ENCODE results near the gene MAMLD1. TPM values are rescaled to one million over a fixed set of nuclear protein-coding genes. Genes with fewer than 3 reads are reported as not detected.

MAMLD1 gene
- total RNA-seq, 2 donors from 2014 or later, result 7.9 to 8.3 TPM

DNA sequence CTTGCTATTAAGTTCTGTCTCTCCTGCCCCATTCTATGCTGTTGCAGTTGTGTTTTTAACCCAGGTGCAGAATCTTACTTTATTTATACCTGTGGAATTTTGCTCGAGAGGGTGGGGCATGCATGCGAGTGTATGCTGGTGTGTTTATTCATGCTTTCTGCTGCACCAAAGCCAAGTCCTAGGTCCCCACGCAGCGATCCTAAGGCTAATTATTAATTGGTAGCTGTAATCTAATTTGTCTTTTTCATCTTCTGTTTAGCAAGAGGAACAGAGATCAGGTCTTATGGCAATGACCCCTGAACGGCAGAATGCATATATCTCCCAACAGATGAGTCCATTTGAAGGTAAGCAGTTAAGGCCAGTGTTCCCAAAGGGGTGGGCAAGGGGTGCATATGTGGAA lies 146.6 kb downstream of the MAMLD1 start:
- H3K27me3 ChIP-seq (replicated peaks; ENCODE audit: insufficient read depth), result no peaks in the 10 kb centered on the region
- H3K27ac ChIP-seq, result peak overlapping the region in 1 of 2 donors; percentile 86
- no peak overlapping the region for H3K4me3 ChIP-seq
- DNase-seq (ENCODE audit: low spot score), result no peak
- H3K4me1 ChIP-seq (ENCODE audit: control insufficient read depth in 1 of 2, low read depth in 2 of 2), result peaks cover 11 to 25% of the 10 kb centered on the region in 2 donors
- H3K9me3 ChIP-seq, result no peaks in the 10 kb centered on the region
- no peak for TF ChIP-seq CTCF (IDR thresholded peaks at IDR 0.05)
- no peaks in the 10 kb centered on the region for H3K36me3 ChIP-seq
- ATAC-seq (ENCODE audit: insufficient number of reproducible peaks, low FRiP score, low read depth), result no peak

GRCh38 chrX:150512461-150512901 lies 149.4 kb downstream of the MAMLD1 start:
- Histone ChIP-seq H3K27me3 (replicated peaks; ENCODE audit: insufficient read depth) (no peaks in the 10 kb centered on the region), H3K4me3 (no peak overlapping the region), H3K36me3 (no peaks in the 10 kb centered on the region), H3K27ac (no peak overlapping the region), H3K4me1 (ENCODE audit: control insufficient read depth in 1 of 2, low read depth in 2 of 2) (peaks cover 3 to 5% of the 10 kb centered on the region in 2 donors), H3K9me3 (no peaks in the 10 kb centered on the region)
- no peak for DNase-seq (ENCODE audit: low spot score)
- no peak for ATAC-seq (ENCODE audit: insufficient number of reproducible peaks, low FRiP score, low read depth)
- no peak for TF ChIP-seq CTCF (IDR thresholded peaks at IDR 0.05)

DNA sequence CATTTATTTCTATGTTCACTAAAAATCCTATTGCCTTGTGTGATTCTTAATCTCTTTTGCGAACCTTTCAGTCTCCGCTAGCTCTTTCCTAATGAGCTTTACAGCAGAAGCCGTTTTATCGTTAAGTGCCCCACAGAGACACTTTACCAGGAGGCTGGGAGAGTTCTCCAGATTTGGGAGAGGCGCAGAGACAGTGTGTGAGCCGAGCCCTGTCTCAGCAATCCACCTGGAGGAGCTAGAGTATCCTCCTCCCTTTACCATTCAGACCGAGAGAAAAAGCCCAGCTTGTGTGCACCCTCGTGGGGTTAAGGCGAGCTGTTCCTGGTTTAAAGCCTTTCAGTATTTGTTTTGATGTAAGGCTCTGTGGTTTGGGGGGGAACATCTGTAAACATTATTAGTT lies 150.4 kb downstream of the MAMLD1 start:
- Histone ChIP-seq H3K36me3 (no peaks in the 10 kb centered on the region), H3K9me3 (no peaks in the 10 kb centered on the region), H3K4me1 (ENCODE audit: control insufficient read depth in 1 of 2, low read depth in 2 of 2) (peaks cover 0 to 2% of the 10 kb centered on the region in 2 donors), H3K27me3 (replicated peaks; ENCODE audit: insufficient read depth) (no peaks in the 10 kb centered on the region), H3K4me3 (no peak overlapping the region), H3K27ac (no peak overlapping the region)
- TF ChIP-seq CTCF (IDR thresholded peaks at IDR 0.05), result no peak
- no peak for ATAC-seq (ENCODE audit: insufficient number of reproducible peaks, low FRiP score, low read depth)
- DNase-seq (ENCODE audit: low spot score), result no peak

DNA sequence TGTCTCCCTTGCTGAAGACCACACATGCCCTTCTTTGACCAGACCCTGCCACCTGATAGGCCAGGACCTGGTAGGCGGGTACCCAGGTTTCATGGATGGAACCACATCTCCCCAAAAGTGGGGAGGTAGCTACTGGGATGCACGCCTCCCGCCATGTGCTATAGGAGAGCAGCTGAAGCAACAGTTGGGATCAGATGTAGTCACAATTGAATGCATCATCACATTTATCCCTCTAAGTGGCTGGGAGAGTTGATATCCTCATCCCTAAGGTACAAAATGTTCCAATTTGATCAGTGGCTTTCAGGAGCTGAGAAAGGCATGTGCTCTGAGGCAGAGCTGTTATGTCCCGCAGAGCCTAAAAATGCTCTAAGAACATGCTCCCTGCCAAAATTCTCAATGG lies 151.3 kb downstream of the MAMLD1 start:
- H3K9me3 ChIP-seq, result no peaks in the 10 kb centered on the region
- no peak for ATAC-seq (ENCODE audit: insufficient number of reproducible peaks, low FRiP score, low read depth)
- no peak for TF ChIP-seq CTCF (IDR thresholded peaks at IDR 0.05)
- no peaks in the 10 kb centered on the region for H3K4me1 ChIP-seq (ENCODE audit: control insufficient read depth in 1 of 2, low read depth in 2 of 2)
- no peak overlapping the region for H3K4me3 ChIP-seq
- H3K36me3 ChIP-seq, result no peaks in the 10 kb centered on the region
- H3K27me3 ChIP-seq (replicated peaks; ENCODE audit: insufficient read depth), result no peaks in the 10 kb centered on the region
- H3K27ac ChIP-seq, result no peak overlapping the region
- no peak for DNase-seq (ENCODE audit: low spot score)

GRCh38 chrX:150515801-150516200 lies 152.7 kb downstream of the MAMLD1 start:
- DNase-seq (ENCODE audit: low spot score) (no peak), ATAC-seq (ENCODE audit: insufficient number of reproducible peaks, low FRiP score, low read depth) (no peak)
- Histone ChIP-seq H3K27me3 (replicated peaks; ENCODE audit: insufficient read depth) (no peaks in the 10 kb centered on the region), H3K9me3 (no peaks in the 10 kb centered on the region), H3K4me3 (no peak overlapping the region), H3K4me1 (ENCODE audit: control insufficient read depth in 1 of 2, low read depth in 2 of 2) (no peaks in the 10 kb centered on the region), H3K36me3 (no peaks in the 10 kb centered on the region), H3K27ac (no peak overlapping the region)
- no peak for TF ChIP-seq CTCF (IDR thresholded peaks at IDR 0.05)

Measured in thoracic aorta (tissue), 2 donors.